Activated T-cell treated with anti-CD3 and anti-CD28 coated beads, Interleukin-2, amount 50 U/mL, for 4 hours (primary cell): ENCODE data around the gene GOLGA6L26. TPM values are rescaled to one million over a fixed set of nuclear protein-coding genes. Genes with fewer than 3 reads are reported as not detected.
"Not testable (repeated sequence)": the region's sequence is repeated elsewhere in the genome, so short reads cannot be mapped to it uniquely, and the experiment has no call there.

Experiments used
- ATAC-seq, 2 donors: fragments of 200-7000 bp; cut with Tn5 transposase; one replicate each; pipeline ENCODE4 v1.10.0; 2021
- DNase-seq: peaks from one replicate; pipeline ENCODE4 v3.0.0-alpha.2; 2020
- H3K27me3 Mint-ChIP-seq: one replicate; pipeline ENCODE4 v1.8.0; 2021; ENCODE audit warnings: low read depth, mixed read lengths
- H3K36me3 Mint-ChIP-seq: one replicate; pipeline ENCODE4 v1.8.0; 2022; ENCODE audit warnings: mixed read lengths; ENCODE audit not compliant: insufficient read depth
- H3K4me1 Mint-ChIP-seq: one replicate; pipeline ENCODE4 v1.8.0; 2021; ENCODE audit warnings: low read depth, mixed read lengths
- H3K4me3 Mint-ChIP-seq: one replicate; pipeline ENCODE4 v1.8.0; 2021; ENCODE audit warnings: mild to moderate bottlenecking, moderate library complexity, mixed read lengths
- H3K9me3 Mint-ChIP-seq: one replicate; pipeline ENCODE4 v1.8.0; 2021; ENCODE audit warnings: mixed read lengths
- total RNA-seq, 3 donors: library from RNA; stranded (reverse); gene quantifications; one replicate each; pipeline ENCODE4 v1.2.1, GENCODE V29; 2021

GOLGA6L26 gene, protein sequence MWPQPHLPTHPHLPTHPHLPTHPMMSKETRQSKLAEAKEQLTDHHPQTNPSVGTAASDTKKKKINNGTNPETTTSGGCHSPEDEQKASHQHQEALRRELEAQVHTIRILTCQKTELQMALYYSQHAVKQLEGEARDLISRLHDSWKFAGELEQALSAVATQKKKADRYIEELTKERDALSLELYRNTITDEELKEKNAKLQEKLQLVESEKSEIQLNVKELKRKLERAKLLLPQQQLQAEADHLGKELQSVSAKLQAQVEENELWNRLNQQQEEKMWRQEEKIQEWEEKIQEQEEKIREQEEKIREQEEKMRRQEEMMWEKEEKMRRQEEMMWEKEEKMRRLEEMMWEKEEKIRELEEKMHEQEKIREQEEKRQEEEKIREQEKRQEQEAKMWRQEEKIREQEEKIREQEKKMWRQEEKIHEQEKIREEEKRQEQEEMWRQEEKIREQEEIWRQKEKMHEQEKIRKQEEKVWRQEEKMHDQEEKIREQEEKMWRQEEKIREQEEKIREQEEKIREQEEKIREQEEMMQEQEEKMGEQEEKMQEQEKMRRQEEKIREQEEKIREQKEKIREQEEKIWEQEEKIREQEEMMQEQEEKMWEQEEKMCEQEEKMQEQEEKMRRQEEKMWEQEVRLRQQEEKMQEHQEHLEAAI
- total RNA-seq, result not detected

DNA sequence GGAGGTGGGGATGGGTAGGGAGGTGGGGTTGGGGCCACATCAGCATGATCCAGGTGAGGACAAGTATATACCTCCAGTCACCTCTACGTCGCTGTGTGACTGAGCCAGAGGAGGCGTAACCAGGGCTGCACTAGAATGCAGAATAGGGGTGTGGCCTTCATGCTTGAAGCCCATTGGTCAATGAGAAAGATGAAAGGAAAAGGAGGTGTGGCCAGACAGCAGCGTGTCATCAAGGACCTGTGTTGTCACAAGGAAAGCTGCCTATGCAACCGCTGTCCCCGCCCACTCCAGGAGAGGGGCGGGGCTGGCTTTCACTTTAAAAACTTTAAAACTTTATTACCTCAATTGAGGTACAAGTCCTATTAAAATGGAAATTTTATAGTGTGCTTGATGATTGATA lies at the start of gene GOLGA6L26:
Gene GOLGA6L26 (minus strand): TSS at position 101 of the 400 bp plus-strand sequence. CDS start 61 bp downstream, at position 40.
- not testable (repeated sequence) for ATAC-seq, H3K4me1 Mint-ChIP-seq, H3K4me3 Mint-ChIP-seq, DNase-seq, H3K36me3 Mint-ChIP-seq, H3K27me3 Mint-ChIP-seq, H3K9me3 Mint-ChIP-seq

DNA sequence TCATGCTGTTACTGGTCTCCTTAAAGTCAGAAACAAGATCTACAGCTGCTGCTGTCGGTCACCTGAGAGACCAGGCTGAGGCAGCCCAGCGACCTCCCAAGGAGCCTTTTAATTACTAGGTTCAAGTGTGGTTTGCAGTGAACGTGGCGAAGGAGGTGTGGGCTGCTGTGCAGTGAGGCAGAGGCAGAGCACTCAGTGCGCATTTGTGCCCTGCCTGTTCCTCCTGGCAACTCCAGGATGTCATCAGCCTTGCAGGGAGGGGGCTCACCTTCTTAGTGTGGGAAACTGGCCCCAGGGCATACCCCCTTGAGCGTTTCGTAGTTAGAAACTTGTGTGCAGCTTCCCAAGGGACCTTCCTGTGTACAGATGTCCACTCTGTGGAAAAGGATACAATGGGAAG lies 47.2 kb upstream of the GOLGA6L26 start:
- not testable (repeated sequence) for DNase-seq, H3K4me3 Mint-ChIP-seq, H3K36me3 Mint-ChIP-seq, H3K9me3 Mint-ChIP-seq, ATAC-seq, H3K27me3 Mint-ChIP-seq, H3K4me1 Mint-ChIP-seq

DNA sequence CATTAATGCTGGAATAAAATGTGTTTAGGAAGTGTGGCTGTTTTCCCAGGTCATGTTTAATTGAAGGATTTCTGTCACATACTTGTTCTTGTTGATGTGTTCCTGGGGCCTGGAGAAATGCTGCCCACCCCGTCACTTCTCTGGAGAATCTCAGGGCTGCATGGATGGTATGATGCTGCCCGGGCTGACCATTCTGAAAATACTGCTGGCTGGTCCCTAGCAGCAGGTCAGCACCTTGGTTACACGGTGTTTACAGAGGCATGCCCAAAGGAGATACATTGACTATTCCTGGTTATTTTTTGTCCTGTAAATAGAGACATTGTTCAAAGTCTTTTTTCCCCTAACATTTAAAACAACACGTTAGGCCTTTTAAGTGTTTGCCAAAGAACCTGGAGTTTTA lies 46.7 kb upstream of the GOLGA6L26 start:
- not testable (repeated sequence) for H3K4me1 Mint-ChIP-seq, ATAC-seq, H3K9me3 Mint-ChIP-seq, H3K27me3 Mint-ChIP-seq, H3K4me3 Mint-ChIP-seq, DNase-seq, H3K36me3 Mint-ChIP-seq

DNA sequence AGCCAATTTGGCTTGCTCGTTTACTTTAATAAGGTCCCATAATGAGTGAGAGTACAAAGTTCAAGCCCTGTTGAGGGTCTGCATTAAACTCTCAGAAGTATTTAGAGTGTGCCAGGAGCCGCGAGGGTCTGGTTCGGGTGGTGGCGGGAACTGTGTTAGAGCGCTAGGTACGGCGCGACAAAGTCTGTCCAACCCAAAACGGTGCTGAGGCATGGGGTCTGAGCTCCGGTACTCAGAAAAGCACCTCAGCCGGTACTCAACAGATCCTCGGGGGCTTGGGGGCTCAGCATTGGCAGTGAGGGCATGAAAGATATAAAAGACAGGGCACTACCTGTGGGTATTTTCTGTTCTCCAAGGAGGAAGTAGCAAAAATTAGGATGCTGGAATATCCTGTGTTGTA lies 45.0 kb upstream of the GOLGA6L26 start:
- not testable (repeated sequence) for H3K4me3 Mint-ChIP-seq, DNase-seq, H3K4me1 Mint-ChIP-seq, H3K36me3 Mint-ChIP-seq, H3K9me3 Mint-ChIP-seq, H3K27me3 Mint-ChIP-seq, ATAC-seq

DNA sequence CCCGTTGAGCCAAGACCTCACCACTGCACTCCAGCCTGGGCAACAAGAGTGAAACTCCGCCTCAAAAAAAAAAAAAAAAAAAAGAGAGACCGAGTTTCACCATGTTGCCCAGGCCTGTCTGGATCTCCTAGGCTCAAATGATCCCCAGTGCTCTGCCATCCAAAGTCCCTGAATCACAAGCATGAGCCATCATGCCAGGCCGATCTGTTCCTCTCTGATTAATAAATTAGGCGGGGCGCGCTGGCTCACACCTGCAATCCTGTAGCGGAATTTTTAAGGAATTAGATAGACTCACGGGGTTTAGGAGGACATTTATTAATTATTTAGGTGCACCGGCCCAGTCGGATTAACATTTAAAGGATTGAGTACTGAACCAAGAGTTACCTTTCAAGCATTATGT lies 40.2 kb upstream of the GOLGA6L26 start:
- not testable (repeated sequence) for H3K4me3 Mint-ChIP-seq, H3K9me3 Mint-ChIP-seq, ATAC-seq, H3K27me3 Mint-ChIP-seq, DNase-seq, H3K36me3 Mint-ChIP-seq, H3K4me1 Mint-ChIP-seq

DNA sequence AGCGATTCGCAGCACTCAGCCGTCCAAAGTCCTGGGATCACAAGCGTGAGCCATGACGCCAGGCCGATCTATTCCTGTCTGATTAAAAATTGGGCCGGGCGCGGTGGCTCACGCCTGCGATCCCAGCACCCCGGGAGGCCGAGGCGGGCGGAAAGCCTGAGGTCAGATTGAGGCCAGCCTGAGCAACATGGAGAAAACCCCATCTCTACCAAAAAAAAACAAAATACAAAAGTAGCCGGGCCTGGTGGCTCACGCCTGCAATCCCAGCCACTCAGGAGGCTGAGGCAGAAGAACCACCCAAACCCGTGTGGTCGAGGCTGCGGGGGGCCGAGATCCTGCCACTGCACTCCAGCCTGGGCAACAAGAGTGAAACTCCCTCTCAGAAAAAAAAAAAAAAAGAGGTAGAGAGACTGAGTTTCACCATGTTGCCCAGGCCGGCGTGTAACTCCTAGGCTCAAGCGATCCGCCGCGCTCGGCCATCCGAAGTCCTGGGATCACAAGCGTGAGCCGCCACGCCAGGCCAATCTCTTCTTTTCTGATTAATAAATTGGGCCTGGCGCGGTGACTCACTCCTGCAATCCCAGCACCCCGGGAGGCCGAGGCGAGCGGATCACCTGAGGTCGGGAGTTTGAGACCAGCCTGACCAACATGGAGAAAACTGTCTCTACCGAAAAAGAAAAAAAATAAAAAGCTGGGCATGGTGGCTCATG lies 39.0 kb upstream of the GOLGA6L26 start:
- not testable (repeated sequence) for H3K27me3 Mint-ChIP-seq

DNA sequence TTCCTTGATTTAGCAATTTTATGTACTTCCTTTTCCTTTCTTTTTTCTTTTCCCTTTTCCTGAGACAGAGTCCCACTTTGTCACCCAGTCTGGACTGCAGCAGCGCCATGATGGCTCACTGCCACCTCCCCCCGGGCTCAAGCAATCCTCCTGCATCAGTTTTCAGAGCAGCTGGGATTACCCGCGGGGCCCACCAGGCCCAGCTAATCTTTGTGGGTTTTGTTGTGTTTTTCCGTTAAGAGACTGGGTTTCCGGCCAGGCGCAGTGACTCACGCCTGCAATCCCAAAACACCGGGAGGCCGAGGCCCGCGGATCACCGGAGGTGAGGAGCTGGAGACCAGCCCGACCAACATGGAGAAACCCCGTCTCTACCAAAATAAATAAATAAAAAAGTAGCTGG lies 38.3 kb upstream of the GOLGA6L26 start:
- no peak overlapping the region for H3K4me3 Mint-ChIP-seq
- ATAC-seq (no peak), DNase-seq (no peak)
- H3K27me3 Mint-ChIP-seq, result peaks cover 2% of the 10 kb centered on the region
- no peaks in the 10 kb centered on the region for H3K9me3 Mint-ChIP-seq
- H3K4me1 Mint-ChIP-seq, result no peaks in the 10 kb centered on the region
- no peaks in the 10 kb centered on the region for H3K36me3 Mint-ChIP-seq

More for the DNA sequence above, 39.0 kb upstream of the GOLGA6L26 start:
- H3K9me3 Mint-ChIP-seq, H3K4me3 Mint-ChIP-seq, H3K4me1 Mint-ChIP-seq, H3K36me3 Mint-ChIP-seq, ATAC-seq, DNase-seq: not testable (repeated sequence)

DNA sequence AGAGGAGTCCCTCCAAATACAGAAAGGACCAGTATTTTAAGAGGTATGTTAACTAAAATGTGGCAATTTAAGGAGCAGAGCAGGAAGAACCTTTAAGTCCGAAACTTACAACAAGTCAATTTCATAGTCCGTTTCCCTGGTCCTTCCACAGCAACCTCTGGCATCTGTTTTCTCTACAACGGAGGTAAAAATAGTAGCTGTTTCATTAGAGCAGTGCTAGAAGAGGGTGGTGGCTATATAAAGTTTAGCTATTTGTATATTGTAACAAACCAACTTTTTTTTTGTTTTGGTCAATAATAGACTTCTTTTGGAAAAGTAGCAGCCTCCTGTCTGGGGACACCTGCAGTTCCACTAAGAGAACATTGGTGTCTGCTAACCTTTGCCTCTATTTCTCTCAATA lies 37.9 kb upstream of the GOLGA6L26 start:
- H3K36me3 Mint-ChIP-seq, H3K27me3 Mint-ChIP-seq, H3K4me1 Mint-ChIP-seq, H3K4me3 Mint-ChIP-seq, H3K9me3 Mint-ChIP-seq, ATAC-seq, DNase-seq: not testable (repeated sequence)

DNA sequence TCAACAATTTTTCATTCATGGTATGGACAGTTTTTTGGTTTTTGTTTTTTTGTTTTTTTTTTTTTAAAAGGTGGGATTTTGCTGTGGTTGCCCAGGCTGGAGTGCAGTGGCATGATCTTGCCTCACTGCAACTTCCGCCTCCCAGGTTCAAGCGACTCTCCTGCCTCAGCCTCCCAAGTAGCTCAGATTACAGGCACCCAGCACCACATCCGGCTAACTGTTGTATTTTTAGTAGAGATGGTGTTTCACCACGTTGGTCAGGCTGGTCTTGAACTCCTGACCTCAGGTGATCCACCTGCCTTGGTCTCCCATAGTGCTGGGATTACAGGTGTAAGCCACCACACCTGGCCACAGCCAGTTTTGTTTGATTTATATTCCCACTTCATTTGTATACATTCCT lies 37.1 kb upstream of the GOLGA6L26 start:
- not testable (repeated sequence) for H3K36me3 Mint-ChIP-seq, H3K4me1 Mint-ChIP-seq, DNase-seq, H3K9me3 Mint-ChIP-seq, H3K27me3 Mint-ChIP-seq, ATAC-seq, H3K4me3 Mint-ChIP-seq

DNA sequence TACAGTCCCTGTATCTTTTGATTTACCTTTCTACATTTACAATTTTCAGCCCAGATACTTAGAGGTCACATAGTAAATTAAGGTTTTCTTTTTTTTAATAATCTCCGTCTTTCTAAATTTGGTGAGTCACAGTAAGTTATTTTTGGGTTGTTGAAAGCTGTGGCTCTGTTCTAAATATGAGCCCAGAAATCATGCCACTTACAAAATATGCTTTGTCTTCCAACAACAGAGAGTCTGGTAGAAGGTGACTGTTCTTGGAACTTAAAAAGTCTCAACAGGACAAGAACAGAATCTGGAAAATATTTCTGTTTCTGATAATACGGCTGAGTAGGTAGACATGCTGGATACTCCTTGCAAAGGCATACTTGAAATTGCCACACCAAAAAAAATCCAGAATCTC lies 36.6 kb upstream of the GOLGA6L26 start:
- H3K4me3 Mint-ChIP-seq, result no peak overlapping the region
- DNase-seq (no peak), ATAC-seq (no peak)
- no peaks in the 10 kb centered on the region for H3K4me1 Mint-ChIP-seq
- H3K27me3 Mint-ChIP-seq, result peaks cover 2% of the 10 kb centered on the region
- H3K36me3 Mint-ChIP-seq, result no peaks in the 10 kb centered on the region
- H3K9me3 Mint-ChIP-seq, result no peaks in the 10 kb centered on the region

DNA sequence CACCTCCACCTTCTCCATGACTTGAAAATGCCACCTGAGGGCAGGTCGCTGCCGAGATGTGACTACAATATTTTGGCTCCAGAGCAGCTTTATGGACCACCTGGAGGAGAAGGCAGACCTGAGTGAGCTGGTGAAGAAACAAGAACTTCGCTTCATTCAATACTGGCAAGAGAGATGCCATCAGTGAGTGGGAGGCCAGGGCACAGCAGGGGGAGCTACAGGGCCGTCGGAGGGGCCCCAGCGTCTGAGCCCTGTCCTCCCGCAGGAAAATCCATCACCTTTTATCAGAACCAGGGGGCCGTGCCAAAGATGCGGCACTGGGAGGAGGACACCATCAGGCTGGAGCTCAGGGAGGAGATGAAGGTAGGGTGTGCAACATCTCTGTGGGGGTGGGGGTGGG lies 30.3 kb upstream of the GOLGA6L26 start:
- not testable (repeated sequence) for H3K4me3 Mint-ChIP-seq, H3K27me3 Mint-ChIP-seq, DNase-seq, ATAC-seq, H3K36me3 Mint-ChIP-seq, H3K4me1 Mint-ChIP-seq, H3K9me3 Mint-ChIP-seq

DNA sequence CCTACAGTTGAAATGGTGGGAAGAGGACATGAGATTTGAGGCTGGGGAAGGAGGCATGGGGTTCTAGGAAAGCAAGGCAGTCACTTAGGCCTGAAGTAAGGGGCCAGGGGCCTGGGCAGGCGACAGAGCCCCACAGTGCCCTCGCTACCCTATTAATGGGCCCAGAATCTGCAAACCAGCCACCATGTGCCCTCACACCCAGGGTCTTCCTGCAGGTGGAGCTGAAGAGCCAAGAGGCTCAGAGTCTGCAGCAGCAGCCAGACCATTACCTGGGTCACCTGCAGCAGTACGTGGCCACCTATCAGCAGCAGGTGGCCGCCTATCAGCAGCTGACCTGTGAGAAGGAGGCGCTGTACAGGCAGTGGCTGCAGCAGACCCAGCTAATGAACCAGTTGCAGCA lies 28.6 kb upstream of the GOLGA6L26 start:
- H3K4me1 Mint-ChIP-seq, H3K36me3 Mint-ChIP-seq, H3K4me3 Mint-ChIP-seq, H3K27me3 Mint-ChIP-seq, ATAC-seq, H3K9me3 Mint-ChIP-seq, DNase-seq: not testable (repeated sequence)

DNA sequence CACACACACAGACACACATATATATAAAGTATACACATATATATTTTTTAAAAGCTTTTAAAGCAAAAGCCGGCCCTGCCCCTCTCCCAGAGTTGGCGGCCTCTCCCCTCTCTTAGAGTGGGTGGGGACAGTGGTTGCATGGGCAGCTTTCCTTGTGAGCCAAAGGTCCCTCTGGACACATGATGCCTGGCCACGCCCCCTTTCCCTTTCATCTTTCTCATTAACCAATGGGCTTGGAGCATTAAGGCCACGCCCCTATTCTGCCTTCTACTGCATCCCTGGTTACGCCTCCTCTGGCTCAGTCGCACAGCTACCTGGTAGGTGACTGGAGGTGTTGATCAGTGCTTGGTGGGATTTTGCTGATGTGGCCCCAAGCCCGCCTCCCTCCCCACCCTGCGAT lies 20.5 kb upstream of the GOLGA6L26 start, which contains the start of gene GOLGA8S:
Gene GOLGA8S (plus strand): TSS at position 301 of the 400 bp plus-strand sequence. CDS start 62 bp downstream, at position 363.
- not testable (repeated sequence) for H3K27me3 Mint-ChIP-seq, H3K4me3 Mint-ChIP-seq, ATAC-seq, H3K4me1 Mint-ChIP-seq, DNase-seq, H3K36me3 Mint-ChIP-seq, H3K9me3 Mint-ChIP-seq

DNA sequence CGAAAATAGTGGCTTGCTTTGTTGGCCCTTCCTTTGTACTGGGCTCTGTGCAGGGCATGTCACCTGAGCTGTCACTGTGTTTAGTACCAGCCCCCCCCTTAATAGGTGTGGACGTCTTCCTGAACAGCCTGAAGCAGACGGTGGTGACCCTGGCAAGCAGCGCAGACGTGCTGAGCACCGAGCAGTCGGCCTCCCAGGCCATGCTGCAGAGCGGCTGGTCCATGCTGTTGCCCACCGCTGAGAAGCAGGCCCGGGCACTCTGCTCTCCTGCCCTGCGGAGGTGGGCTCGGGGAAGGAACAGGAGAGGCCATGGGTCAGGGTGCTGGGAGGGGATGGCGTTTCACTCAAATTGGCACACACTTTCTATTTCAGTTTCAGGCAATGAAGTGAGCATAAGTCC lies 22.8 kb downstream of the GOLGA6L26 start:
- H3K4me3 Mint-ChIP-seq, ATAC-seq, H3K9me3 Mint-ChIP-seq, H3K27me3 Mint-ChIP-seq, DNase-seq: not testable (repeated sequence)
- H3K36me3 Mint-ChIP-seq, result peaks cover 21% of the 10 kb centered on the region
- H3K4me1 Mint-ChIP-seq, result peaks cover 12% of the 10 kb centered on the region
